Measurements from ENCODE around the gene IKZF4. TPM values are rescaled to one million over a fixed set of nuclear protein-coding genes. Genes with fewer than 3 reads are reported as not detected.
"Not testable (repeated sequence)": the region's sequence is repeated elsewhere in the genome, so short reads cannot be mapped to it uniquely, and the experiment has no call there.

Gene IKZF4
- total and polyA plus RNA-seq, 2 donors (not counting 1 experiment from before 2014, with no cell fraction given): 2.3 to 7.6 TPM

DNA sequence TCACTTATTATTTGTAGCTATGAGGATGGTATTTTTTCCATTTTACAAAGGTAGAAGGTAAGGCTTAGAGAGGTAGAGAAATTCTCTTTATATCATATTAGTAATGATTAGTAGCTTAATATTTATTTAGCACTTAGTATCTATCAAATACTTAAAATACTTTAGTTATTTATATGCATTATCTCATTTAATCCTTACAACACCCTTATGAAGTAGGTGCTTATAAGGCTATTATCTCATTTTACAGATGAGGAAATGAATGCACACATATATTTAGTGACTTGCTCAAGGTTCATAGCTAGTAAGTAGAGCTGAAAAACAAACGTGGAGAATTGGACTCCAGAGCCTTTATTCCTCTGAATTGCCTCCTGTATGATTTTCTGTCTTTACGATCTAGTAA lies 36.0 kb upstream of the IKZF4 start:
- H3K27me3 ChIP-seq (replicated peaks in 1 of 4; ENCODE audit: control extremely low read depth in 1 of 4, control insufficient read depth in 3 of 4, insufficient read depth in 4 of 4, low read length in 3 of 4): no peaks in the 10 kb centered on the region
- Mint-ChIP-seq H3K27me3 (no peaks in the 10 kb centered on the region), H3K4me3 (no peak overlapping the region), H3K27ac (no peak overlapping the region), H3K9me3 (ENCODE audit: insufficient read depth) (no peaks in the 10 kb centered on the region), H3K4me1 (peaks cover 20% of the 10 kb centered on the region)
- no peak overlapping the region for H3K27ac ChIP-seq (ENCODE audit: low read length in 2 of 2)
- ChIA-PET CTCF (interaction anchor here (0.8 to 2.8 kb wide), 8 partner anchors 9 to 247 kb away, joined by 3 to 19 read pairs (median 5); partner anchors contain the start of gene SUOX), POLR2A (interaction anchor here (0.7 kb wide), 1 partner anchor 11 kb away, joined by 3 read pairs; the partner anchor contains the start of gene RAB5B)
- no peak overlapping the region for H3K4me2 ChIP-seq (replicated peaks; ENCODE audit: low read depth, low read length, poor library complexity, severe bottlenecking)
- ATAC-seq (ENCODE audit: low read depth) (no peak), DNase-seq (no peak)
- peaks cover 35% of the 10 kb centered on the region for H3K79me2 ChIP-seq (ENCODE audit: control insufficient read depth, insufficient read depth, low read length)
- peaks cover 23% of the 10 kb centered on the region in 2 donors for H3K4me1 ChIP-seq (ENCODE audit: control insufficient read depth in 2 of 2, insufficient read depth in 2 of 2, low read length in 2 of 2)
- H2AFZ ChIP-seq (ENCODE audit: insufficient read depth, low read depth, low read length, poor library complexity, severe bottlenecking): no peak overlapping the region
- peaks cover 8 to 22% of the 10 kb centered on the region in 2 experiments for H3K36me3 ChIP-seq (replicated peaks in 1 of 2; ENCODE audit: control extremely low read depth in 1 of 2, control insufficient read depth in 1 of 2, extremely low read depth in 1 of 2, insufficient read depth in 2 of 2, low read length in 1 of 2)
- no peaks in the 10 kb centered on the region for H3K9me3 ChIP-seq (ENCODE audit: control extremely low read depth in 1 of 3, control insufficient read depth in 2 of 3, insufficient read depth in 1 of 3, low read length in 2 of 3)
- TF ChIP-seq, protein P1, sequence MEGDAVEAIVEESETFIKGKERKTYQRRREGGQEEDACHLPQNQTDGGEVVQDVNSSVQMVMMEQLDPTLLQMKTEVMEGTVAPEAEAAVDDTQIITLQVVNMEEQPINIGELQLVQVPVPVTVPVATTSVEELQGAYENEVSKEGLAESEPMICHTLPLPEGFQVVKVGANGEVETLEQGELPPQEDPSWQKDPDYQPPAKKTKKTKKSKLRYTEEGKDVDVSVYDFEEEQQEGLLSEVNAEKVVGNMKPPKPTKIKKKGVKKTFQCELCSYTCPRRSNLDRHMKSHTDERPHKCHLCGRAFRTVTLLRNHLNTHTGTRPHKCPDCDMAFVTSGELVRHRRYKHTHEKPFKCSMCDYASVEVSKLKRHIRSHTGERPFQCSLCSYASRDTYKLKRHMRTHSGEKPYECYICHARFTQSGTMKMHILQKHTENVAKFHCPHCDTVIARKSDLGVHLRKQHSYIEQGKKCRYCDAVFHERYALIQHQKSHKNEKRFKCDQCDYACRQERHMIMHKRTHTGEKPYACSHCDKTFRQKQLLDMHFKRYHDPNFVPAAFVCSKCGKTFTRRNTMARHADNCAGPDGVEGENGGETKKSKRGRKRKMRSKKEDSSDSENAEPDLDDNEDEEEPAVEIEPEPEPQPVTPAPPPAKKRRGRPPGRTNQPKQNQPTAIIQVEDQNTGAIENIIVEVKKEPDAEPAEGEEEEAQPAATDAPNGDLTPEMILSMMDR (IDR thresholded peaks at IDR 0.05): no peak
- no peak for TF ChIP-seq EZH2 (IDR thresholded peaks at IDR 0.05; ENCODE audit: borderline replicate concordance, insufficient read depth, low read depth, low read length, poor library complexity, severe bottlenecking)
- intact Hi-C loops (cut with micrococcal nuclease): no loop called here
- H4K20me1 ChIP-seq (ENCODE audit: control insufficient read depth, insufficient read depth, low read length, poor library complexity, severe bottlenecking): peaks cover 19% of the 10 kb centered on the region
- 100% methylated on average over 1 of the region's 2 CpGs for WGBS (ENCODE audit: insufficient coverage)
- H3K9ac ChIP-seq (ENCODE audit: low read length): no peak overlapping the region
- no peak overlapping the region for H3K4me3 ChIP-seq (ENCODE audit: control extremely low read depth in 1 of 5, extremely low read depth in 1 of 5, insufficient read depth in 1 of 5, low read depth in 2 of 5, low read length in 4 of 5)

DNA sequence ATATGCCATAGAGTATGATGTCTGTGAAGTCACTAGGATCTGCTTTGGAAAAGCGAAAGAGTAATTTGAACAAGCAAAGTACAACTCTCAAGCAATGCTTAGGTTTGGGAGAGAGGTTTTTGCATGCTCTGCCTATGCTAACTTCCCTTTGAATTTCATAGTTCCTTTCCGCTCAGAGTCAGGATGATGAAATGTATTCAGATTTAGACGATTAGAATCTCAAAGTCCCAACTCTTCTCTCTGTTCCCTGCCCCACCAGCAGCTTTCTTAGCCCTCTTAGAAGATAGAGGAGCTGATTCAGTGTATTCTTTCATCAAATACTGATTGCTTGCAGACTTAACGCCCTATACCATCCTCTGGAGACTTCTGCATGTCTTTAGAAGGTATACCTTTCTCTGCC lies 35.5 kb upstream of the IKZF4 start:
- intact Hi-C loops (cut with micrococcal nuclease): no loop called here
- Histone ChIP-seq H3K4me1 (ENCODE audit: control insufficient read depth in 2 of 2, insufficient read depth in 2 of 2, low read length in 2 of 2) (peaks cover 23% of the 10 kb centered on the region in 2 donors), H3K4me3 (ENCODE audit: control extremely low read depth in 1 of 5, extremely low read depth in 1 of 5, insufficient read depth in 1 of 5, low read depth in 2 of 5, low read length in 4 of 5) (no peak overlapping the region), H3K79me2 (ENCODE audit: control insufficient read depth, insufficient read depth, low read length) (peaks cover 31% of the 10 kb centered on the region), H3K36me3 (replicated peaks in 1 of 2; ENCODE audit: control extremely low read depth in 1 of 2, control insufficient read depth in 1 of 2, extremely low read depth in 1 of 2, insufficient read depth in 2 of 2, low read length in 1 of 2) (peaks cover 9 to 25% of the 10 kb centered on the region in 2 experiments), H3K4me2 (replicated peaks; ENCODE audit: low read depth, low read length, poor library complexity, severe bottlenecking) (no peak overlapping the region), H3K9me3 (ENCODE audit: control extremely low read depth in 1 of 3, control insufficient read depth in 2 of 3, insufficient read depth in 1 of 3, low read length in 2 of 3) (no peaks in the 10 kb centered on the region), H4K20me1 (ENCODE audit: control insufficient read depth, insufficient read depth, low read length, poor library complexity, severe bottlenecking) (peaks cover 16% of the 10 kb centered on the region), H3K9ac (ENCODE audit: low read length) (no peak overlapping the region), H3K27ac (ENCODE audit: low read length in 2 of 2) (no peak overlapping the region), H2AFZ (ENCODE audit: insufficient read depth, low read depth, low read length, poor library complexity, severe bottlenecking) (no peak overlapping the region), H3K27me3 (replicated peaks in 1 of 4; ENCODE audit: control extremely low read depth in 1 of 4, control insufficient read depth in 3 of 4, insufficient read depth in 4 of 4, low read length in 3 of 4) (no peaks in the 10 kb centered on the region)
- no peaks in the 10 kb centered on the region for H3K9me3 Mint-ChIP-seq (ENCODE audit: insufficient read depth)
- no peaks in the 10 kb centered on the region for H3K27me3 Mint-ChIP-seq
- POLR2A ChIA-PET: no interaction called here
- no peak for ATAC-seq (ENCODE audit: low read depth)
- H3K4me1 Mint-ChIP-seq: peaks cover 20% of the 10 kb centered on the region
- no peak overlapping the region for H3K4me3 Mint-ChIP-seq
- DNase-seq: no peak
- CTCF ChIA-PET: interaction anchor here (1.1 to 2.4 kb wide), 6 partner anchors 10 to 247 kb away, joined by 3 to 10 read pairs (median 5); partner anchors contain the start of genes RAB5B and SUOX
- no CpG with 5 or more reads among the region's 4 CpGs for WGBS (ENCODE audit: insufficient coverage)
- TF ChIP-seq EZH2 (IDR thresholded peaks at IDR 0.05; ENCODE audit: borderline replicate concordance, insufficient read depth, low read depth, low read length, poor library complexity, severe bottlenecking): no peak
- TF ChIP-seq, protein P1 (IDR thresholded peaks at IDR 0.05): no peak
- H3K27ac Mint-ChIP-seq: no peak overlapping the region

DNA sequence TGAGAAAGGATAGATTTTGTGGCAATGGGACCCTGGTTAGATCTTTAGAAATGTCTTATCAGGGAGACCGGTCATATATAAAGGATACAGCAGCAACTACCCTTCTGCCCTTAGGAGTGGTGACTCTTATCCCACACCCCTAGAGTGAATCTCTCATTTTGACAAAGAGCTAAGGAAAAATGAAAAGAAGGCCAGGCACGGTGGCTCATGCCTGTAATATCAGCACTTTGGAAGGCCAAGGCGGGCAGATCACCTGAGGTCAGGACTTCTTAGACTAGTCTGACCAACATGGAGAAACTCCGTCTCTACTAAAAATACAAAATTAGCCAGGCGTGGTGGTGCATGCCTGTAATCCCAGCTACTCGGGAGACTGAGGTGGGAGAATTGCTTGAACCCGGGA lies 34.9 kb upstream of the IKZF4 start:
- H3K9me3 Mint-ChIP-seq (ENCODE audit: insufficient read depth); H3K4me3 ChIP-seq (ENCODE audit: control extremely low read depth in 1 of 5, extremely low read depth in 1 of 5, insufficient read depth in 1 of 5, low read depth in 2 of 5, low read length in 4 of 5); POLR2A ChIA-PET; DNase-seq; H2AFZ ChIP-seq (ENCODE audit: insufficient read depth, low read depth, low read length, poor library complexity, severe bottlenecking); H3K27me3 Mint-ChIP-seq; H3K27me3 ChIP-seq (replicated peaks in 1 of 4; ENCODE audit: control extremely low read depth in 1 of 4, control insufficient read depth in 3 of 4, insufficient read depth in 4 of 4, low read length in 3 of 4); H3K4me2 ChIP-seq (replicated peaks; ENCODE audit: low read depth, low read length, poor library complexity, severe bottlenecking); H3K27ac ChIP-seq (ENCODE audit: low read length in 2 of 2); ATAC-seq (ENCODE audit: low read depth); H3K9ac ChIP-seq (ENCODE audit: low read length); H3K4me3 Mint-ChIP-seq; H3K27ac Mint-ChIP-seq; H3K9me3 ChIP-seq (ENCODE audit: control extremely low read depth in 1 of 3, control insufficient read depth in 2 of 3, insufficient read depth in 1 of 3, low read length in 2 of 3); intact Hi-C loops (cut with micrococcal nuclease): not testable (repeated sequence)
- WGBS (ENCODE audit: insufficient coverage): 98% methylated on average over 5 of the region's 7 CpGs
- peaks cover 14% of the 10 kb centered on the region for H4K20me1 ChIP-seq (ENCODE audit: control insufficient read depth, insufficient read depth, low read length, poor library complexity, severe bottlenecking)
- H3K79me2 ChIP-seq (ENCODE audit: control insufficient read depth, insufficient read depth, low read length): peaks cover 27% of the 10 kb centered on the region
- peaks cover 23% of the 10 kb centered on the region in 2 donors for H3K4me1 ChIP-seq (ENCODE audit: control insufficient read depth in 2 of 2, insufficient read depth in 2 of 2, low read length in 2 of 2)
- CTCF ChIA-PET: interaction anchor here (1.1 to 2.4 kb wide), 4 partner anchors 10 to 44 kb away, joined by 3 to 10 read pairs (median 4); partner anchors contain the start of gene RAB5B
- peaks cover 18% of the 10 kb centered on the region for H3K4me1 Mint-ChIP-seq
- H3K36me3 ChIP-seq (replicated peaks in 1 of 2; ENCODE audit: control extremely low read depth in 1 of 2, control insufficient read depth in 1 of 2, extremely low read depth in 1 of 2, insufficient read depth in 2 of 2, low read length in 1 of 2): peaks cover 6 to 32% of the 10 kb centered on the region in 2 experiments
